Astrocyte (in vitro differentiated cells and primary cell): Measurements from ENCODE around the gene SLC44A1. TPM values are rescaled to one million over a fixed set of nuclear protein-coding genes. Genes with fewer than 3 reads are reported as not detected.

ENCODE experiments used
- DNase-seq: peaks from one replicate; pipeline ENCODE4 v3.0.0-alpha.2; 2010; ENCODE audit warnings: low read depth
- FAIRE-seq: peaks from 2 replicates; lab custom pipeline; 2011; peaks lifted over from hg19 to GRCh38; lab: Jason Lieb, UNC
- H2AFZ ChIP-seq: 2 replicates; pipeline ENCODE4 v1.6.0; 2012; ENCODE audit warnings: low read depth, low read length, inconsistent platforms
- H3K27ac ChIP-seq: 2 replicates; pipeline ENCODE4 v1.5.1; 2011; ENCODE audit warnings: low read depth, low read length, inconsistent platforms
- H3K27me3 ChIP-seq: 2 replicates; pipeline ENCODE4 v1.6.0; 2011; ENCODE audit warnings: low read length, inconsistent platforms; ENCODE audit not compliant: insufficient read depth
- H3K36me3 ChIP-seq: 2 replicates; pipeline ENCODE4 v1.5.1; 2011; ENCODE audit warnings: low read length, inconsistent platforms; ENCODE audit not compliant: insufficient read depth
- H3K4me1 ChIP-seq: 2 replicates; pipeline ENCODE4 v1.5.1; 2011; ENCODE audit warnings: low read length, inconsistent platforms; ENCODE audit not compliant: insufficient read depth
- H3K4me2 ChIP-seq: 2 replicates; pipeline ENCODE4 v1.6.0; 2012; ENCODE audit warnings: low read length, inconsistent platforms
- H3K4me3 ChIP-seq: 2 replicates; pipeline ENCODE4 v1.5.1; 2011; ENCODE audit warnings: low read depth, mild to moderate bottlenecking, low read length, inconsistent platforms; ENCODE audit not compliant: insufficient read depth
- H3K79me2 ChIP-seq: 2 replicates; pipeline ENCODE4 v1.6.0; 2012; ENCODE audit warnings: mild to moderate bottlenecking, low read length, inconsistent platforms; ENCODE audit not compliant: insufficient read depth
- H3K9ac ChIP-seq: 2 replicates; pipeline ENCODE4 v1.6.0; 2012; ENCODE audit warnings: mild to moderate bottlenecking, low read length, inconsistent platforms
- H3K9me3 ChIP-seq: 2 replicates; pipeline ENCODE4 v1.5.1; 2012; ENCODE audit warnings: low read depth, mild to moderate bottlenecking, low read length, inconsistent platforms; ENCODE audit not compliant: insufficient read depth
- H4K20me1 ChIP-seq: 2 replicates; pipeline ENCODE4 v1.6.0; 2012; ENCODE audit warnings: low read length, inconsistent platforms; ENCODE audit not compliant: insufficient read depth
- H3K27ac Mint-ChIP-seq: one replicate; pipeline ENCODE4 v1.8.0; 2021; ENCODE audit warnings: mild to moderate bottlenecking, mixed read lengths; ENCODE audit not compliant: unreplicated experiment
- H3K27me3 Mint-ChIP-seq: one replicate; pipeline ENCODE4 v1.8.0; 2021; ENCODE audit warnings: low read depth, mixed read lengths; ENCODE audit not compliant: unreplicated experiment
- H3K36me3 Mint-ChIP-seq: one replicate; pipeline ENCODE4 v1.8.0; 2021; ENCODE audit warnings: low read depth, mixed read lengths; ENCODE audit not compliant: unreplicated experiment
- H3K4me1 Mint-ChIP-seq: one replicate; pipeline ENCODE4 v1.8.0; 2021; ENCODE audit warnings: low read depth, mixed read lengths; ENCODE audit not compliant: unreplicated experiment
- H3K4me3 Mint-ChIP-seq: one replicate; pipeline ENCODE4 v1.8.0; 2021; ENCODE audit warnings: mild to moderate bottlenecking, moderate library complexity, mixed read lengths; ENCODE audit not compliant: unreplicated experiment
- H3K9me3 Mint-ChIP-seq: one replicate; pipeline ENCODE4 v1.8.0; 2021; ENCODE audit warnings: mild to moderate bottlenecking, mixed read lengths; ENCODE audit not compliant: unreplicated experiment
- CTCF ChIP-seq: IDR thresholded peaks from 2 replicates; pipeline ENCODE4 v1.5.1; 2011; ENCODE audit warnings: low read depth, mild to moderate bottlenecking, inconsistent platforms, low read length, moderate library complexity; ENCODE audit not compliant: insufficient read depth
- EZH2 ChIP-seq: IDR thresholded peaks from 2 replicates; pipeline ENCODE4 v1.6.1; 2012; ENCODE audit warnings: mild to moderate bottlenecking, low read length, inconsistent platforms; ENCODE audit not compliant: insufficient read depth
- total RNA-seq: library from RNA; stranded (reverse); gene quantifications from 2 replicates; pipeline ENCODE4 v1.2.1, GENCODE V29; 2021

The SLC44A1 gene
- total RNA-seq, 1 donor from 2014 or later, result 43.8 TPM

DNA sequence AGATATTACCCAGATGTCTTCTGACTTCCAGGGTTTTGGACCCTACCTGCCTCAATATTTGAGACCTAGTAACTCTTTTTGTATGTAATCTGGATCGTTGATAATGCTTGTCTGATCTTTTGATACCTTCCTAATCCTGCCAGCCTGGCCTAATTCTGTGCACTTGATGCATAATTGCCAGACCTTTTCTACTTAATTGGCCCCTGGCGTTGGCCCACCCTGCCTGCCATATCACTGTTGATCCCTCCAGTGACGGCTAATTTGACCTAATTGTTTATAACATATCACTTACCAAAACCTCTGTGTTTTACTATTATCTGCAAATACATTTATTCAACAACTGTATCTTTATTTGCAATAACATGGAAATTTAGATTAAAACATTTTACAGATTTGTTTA, 49.0 kb downstream of the SLC44A1 start:
- H3K27me3 ChIP-seq, result no peaks in the 10 kb centered on the region
- peak overlapping the region; percentile 95 for H3K27ac Mint-ChIP-seq
- FAIRE-seq (no peak), DNase-seq (no peak)
- no peaks in the 10 kb centered on the region for H3K9me3 Mint-ChIP-seq
- H3K27ac ChIP-seq, result no peak overlapping the region
- no peak overlapping the region for H3K9ac ChIP-seq
- TF ChIP-seq CTCF (no peak), EZH2 (no peak)
- H3K4me3 ChIP-seq, result no peak overlapping the region
- no peaks in the 10 kb centered on the region for H3K79me2 ChIP-seq
- no peaks in the 10 kb centered on the region for H3K27me3 Mint-ChIP-seq
- no peak overlapping the region for H3K4me2 ChIP-seq
- peaks cover 73% of the 10 kb centered on the region for H3K4me1 Mint-ChIP-seq
- peaks cover 17% of the 10 kb centered on the region for H3K4me1 ChIP-seq
- no peaks in the 10 kb centered on the region for H3K9me3 ChIP-seq
- H3K36me3 Mint-ChIP-seq, result no peaks in the 10 kb centered on the region
- H4K20me1 ChIP-seq, result no peaks in the 10 kb centered on the region
- H3K36me3 ChIP-seq, result no peaks in the 10 kb centered on the region
- peak overlapping the region; percentile 61 for H3K4me3 Mint-ChIP-seq
- no peak overlapping the region for H2AFZ ChIP-seq

GRCh38 chr9:105295201-105295550, 50.7 kb downstream of the SLC44A1 start:
- no peak overlapping the region for H3K4me3 ChIP-seq
- no peak overlapping the region for H3K4me2 ChIP-seq
- TF ChIP-seq EZH2, result no peak
- TF ChIP-seq CTCF, result no peak
- FAIRE-seq (no peak), DNase-seq (no peak)
- Mint-ChIP-seq H3K27ac (peak overlapping the region; percentile 95), H3K4me3 (no peak overlapping the region), H3K9me3 (no peaks in the 10 kb centered on the region), H3K4me1 (peaks cover 91% of the 10 kb centered on the region), H3K36me3 (peaks cover 5% of the 10 kb centered on the region), H3K27me3 (no peaks in the 10 kb centered on the region)
- no peak overlapping the region for H3K27ac ChIP-seq
- H3K36me3 ChIP-seq, result no peaks in the 10 kb centered on the region
- no peak overlapping the region for H3K9ac ChIP-seq
- H3K9me3 ChIP-seq, result no peaks in the 10 kb centered on the region
- H3K79me2 ChIP-seq, result no peaks in the 10 kb centered on the region
- no peaks in the 10 kb centered on the region for H4K20me1 ChIP-seq
- H3K4me1 ChIP-seq, result peaks cover 32% of the 10 kb centered on the region
- H3K27me3 ChIP-seq, result no peaks in the 10 kb centered on the region
- H2AFZ ChIP-seq, result no peak overlapping the region

GRCh38 chr9:105295986-105296385, 51.5 kb downstream of the SLC44A1 start:
- H3K9me3 ChIP-seq, result no peaks in the 10 kb centered on the region
- H3K27ac ChIP-seq, result peak overlapping the region; percentile 86
- Mint-ChIP-seq H3K4me1 (peaks cover 87% of the 10 kb centered on the region), H3K27me3 (no peaks in the 10 kb centered on the region), H3K36me3 (peaks cover 5% of the 10 kb centered on the region), H3K27ac (peak overlapping the region; percentile 92), H3K9me3 (no peaks in the 10 kb centered on the region), H3K4me3 (no peak overlapping the region)
- no peak overlapping the region for H3K4me3 ChIP-seq
- H3K9ac ChIP-seq, result peak overlapping the region; percentile 52
- H4K20me1 ChIP-seq, result no peaks in the 10 kb centered on the region
- peaks cover 33% of the 10 kb centered on the region for H3K4me1 ChIP-seq
- H3K4me2 ChIP-seq, result peak overlapping the region; percentile 61
- FAIRE-seq (no peak), DNase-seq (no peak)
- H3K79me2 ChIP-seq, result no peaks in the 10 kb centered on the region
- H2AFZ ChIP-seq, result no peak overlapping the region
- TF ChIP-seq EZH2, result no peak
- TF ChIP-seq CTCF, result no peak
- H3K27me3 ChIP-seq, result no peaks in the 10 kb centered on the region
- no peaks in the 10 kb centered on the region for H3K36me3 ChIP-seq
